M059J (cell line): ENCODE measurements around the gene EPHX1. TPM values are rescaled to one million over a fixed set of nuclear protein-coding genes. Genes with fewer than 3 reads are reported as not detected.
A peak's percentile ranks its signal among the peaks of the same experiment; 100 is the strongest.
"Not testable (repeated sequence)": the region's sequence is repeated elsewhere in the genome, so short reads cannot be mapped to it uniquely, and the experiment has no call there.

Source experiments
- DNase-seq: peaks from one replicate; pipeline ENCODE4 v3.0.0-alpha.2; 2012; ENCODE audit warnings: low read depth
- total RNA-seq: library from RNA; depleted of rRNA; stranded (reverse); fragments of >200 nt; shearing (Covaris generic); gene quantifications from 2 replicates; pipeline ENCODE4 v1.2.3, GENCODE V29; 2014

Gene EPHX1
- total RNA-seq, 1 experiment from 2014 or later: 55.8 TPM

GRCh38 chr1:225881081-225881958 is 71.4 kb downstream of the EPHX1 start:
- DNase-seq: peak; percentile 83

GRCh38 chr1:225881959-225882693 is 72.2 kb downstream of the EPHX1 start, which contains the start of gene TMEM63A:
Gene TMEM63A (minus strand): TSS chr1:225882380. CDS start chr1:225877580, 4,800 bp downstream.
- DNase-seq: peak; percentile 82

GRCh38 chr1:225882694-225883615 is 73.0 kb downstream of the EPHX1 start:
- DNase-seq: peak; percentile 61

DNA sequence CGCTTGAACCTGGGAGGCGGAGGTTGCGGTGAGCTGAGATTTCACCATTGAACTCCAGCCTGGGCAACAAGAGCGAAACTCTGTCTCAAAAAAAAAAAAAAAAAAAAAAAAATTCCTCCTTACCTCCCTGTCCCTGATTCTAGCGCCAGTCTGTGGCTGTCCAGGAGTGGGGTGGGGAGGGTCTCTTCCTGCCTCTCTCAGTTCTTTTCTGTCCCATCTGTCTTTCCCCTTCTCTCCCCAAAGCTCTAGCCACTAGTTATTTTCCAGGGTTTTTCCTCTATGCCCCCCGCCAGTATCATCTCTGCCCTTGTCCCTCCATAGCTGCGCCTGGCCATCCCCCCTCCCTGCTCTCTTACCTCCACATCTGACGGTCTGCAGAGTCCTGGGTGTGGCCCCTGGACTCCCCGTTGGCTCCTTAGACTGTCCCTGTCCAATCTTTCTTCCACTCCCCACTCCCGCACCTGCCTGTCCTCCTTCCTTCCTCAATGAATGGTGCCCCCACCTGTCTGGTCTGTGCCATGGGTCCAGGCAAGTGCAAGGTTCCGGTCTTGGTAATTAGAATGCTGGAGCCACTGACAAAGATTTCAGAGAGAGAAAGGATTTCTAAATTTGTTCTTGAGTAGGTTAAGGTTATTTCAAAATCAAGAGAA is 73.8 kb downstream of the EPHX1 start:
- no peak for DNase-seq

- no peak for DNase-seq
Measured at GRCh38 chr1:225885336-225885735, 75.4 kb downstream of the EPHX1 start.

DNA sequence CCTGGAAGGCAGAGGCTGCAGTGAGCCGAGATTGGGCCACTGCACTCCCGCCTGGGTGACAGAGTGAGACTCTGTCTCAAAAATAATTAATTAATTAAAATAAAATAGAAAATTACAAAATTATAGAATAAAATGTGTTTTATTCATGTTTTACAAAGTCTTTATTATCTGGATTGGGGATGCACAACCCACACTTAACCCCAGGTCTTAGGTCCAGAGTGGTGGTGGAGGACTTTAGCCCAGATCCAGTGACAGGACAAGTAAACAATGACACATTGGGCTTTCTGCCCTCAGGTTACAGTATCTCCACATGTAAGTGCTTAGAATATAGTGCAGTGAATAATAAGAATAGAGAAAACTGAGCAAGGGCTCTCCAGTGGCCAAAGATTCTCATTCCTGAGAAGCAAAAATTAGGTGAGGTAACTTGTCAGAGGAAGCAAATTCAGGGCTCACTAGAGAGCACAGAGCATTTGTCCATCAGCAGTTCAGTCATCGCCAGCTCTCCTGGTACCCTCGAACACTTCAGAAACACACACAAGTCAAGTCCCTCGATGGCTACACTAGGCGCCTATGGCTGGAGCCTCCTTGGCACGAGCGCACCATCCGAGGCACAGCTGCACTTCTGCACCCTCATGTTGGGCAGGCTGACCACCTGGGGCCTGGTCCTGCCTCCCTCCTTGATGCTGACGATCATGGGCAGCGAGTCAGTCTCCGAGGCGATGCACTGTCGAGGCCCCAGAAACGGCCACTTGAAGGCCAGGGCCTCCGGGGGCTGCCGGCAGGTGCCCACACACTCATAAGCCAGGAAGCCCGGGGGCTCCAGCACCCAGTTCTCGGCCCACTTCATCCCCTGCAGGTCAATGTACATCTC is 76.5 kb downstream of the EPHX1 start:
- DNase-seq: peak; percentile 75

DNA sequence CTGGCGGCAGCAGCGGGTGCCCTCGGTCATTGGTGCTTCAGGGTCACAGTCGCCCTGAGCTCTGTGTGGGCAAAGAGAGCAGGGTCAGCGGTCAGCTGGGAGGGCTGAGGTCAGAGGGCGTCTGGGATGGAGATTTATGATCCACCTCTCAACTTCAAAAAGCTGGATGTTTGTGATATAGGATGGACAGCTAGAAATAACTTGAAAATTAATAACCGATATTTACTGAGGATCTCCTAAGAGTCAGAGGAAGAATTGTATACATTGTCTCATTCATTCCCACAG is 77.0 kb downstream of the EPHX1 start:
- DNase-seq: no peak

GRCh38 chr1:225887554-225888288 is 77.8 kb downstream of the EPHX1 start:
- DNase-seq: not testable (repeated sequence)

- no peak for DNase-seq
Measured at GRCh38 chr1:225888289-225888897, 78.5 kb downstream of the EPHX1 start.

- DNase-seq: no peak
Measured at GRCh38 chr1:225888898-225889601, 79.1 kb downstream of the EPHX1 start, which contains the start of gene LEFTY1. Gene LEFTY1 (minus strand): TSS chr1:225889146. CDS start chr1:225889066, 80 bp downstream.

DNA sequence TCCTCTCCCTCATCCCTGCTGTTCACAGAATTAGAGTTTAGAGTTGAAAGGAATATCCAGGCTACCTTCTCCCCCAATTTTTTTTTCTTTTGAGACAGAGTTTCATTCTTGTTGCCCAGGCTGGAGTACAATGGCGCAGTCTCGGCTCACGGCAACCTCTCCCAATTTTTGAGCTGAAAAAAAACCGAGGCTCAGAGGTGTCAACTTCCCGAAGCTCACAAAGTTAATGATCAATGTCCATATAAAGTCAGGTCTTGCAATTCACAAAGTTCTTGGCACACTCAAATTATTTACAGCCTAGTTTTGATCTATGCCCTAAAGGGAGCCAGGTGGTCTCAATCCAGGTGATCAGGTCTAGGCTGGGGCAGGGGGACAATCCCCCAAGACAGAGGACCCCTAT is 79.8 kb downstream of the EPHX1 start:
- DNase-seq: no peak

- DNase-seq: peak; percentile 53
Measured at GRCh38 chr1:225890346-225891228, 80.7 kb downstream of the EPHX1 start.

GRCh38 chr1:225891229-225891972 is 81.5 kb downstream of the EPHX1 start:
- DNase-seq: peak; percentile 63

GRCh38 chr1:225892307-225892706 is 82.4 kb downstream of the EPHX1 start:
- no peak for DNase-seq
